Mesothelial cell of epicardium (in vitro differentiated cells): Measurements from ENCODE around the gene UPF1. TPM values are rescaled to one million over a fixed set of nuclear protein-coding genes. Genes with fewer than 3 reads are reported as not detected.

Source experiments
- DNase-seq, 2 experiments: peaks; one replicate each; pipeline ENCODE4 v3.0.0; 2021; ENCODE audit warnings: low spot score in 2 of 2; ENCODE audit not compliant: unreplicated experiment in 2 of 2
- H3K27ac Mint-ChIP-seq: 2 replicates; pipeline ENCODE4 v1.8.0; 2021; ENCODE audit warnings: mixed read lengths
- H3K27me3 Mint-ChIP-seq: 2 replicates; pipeline ENCODE4 v1.8.0; 2021; ENCODE audit warnings: low read depth, mixed read lengths
- H3K36me3 Mint-ChIP-seq: 2 replicates; pipeline ENCODE4 v1.8.0; 2021; ENCODE audit warnings: mixed read lengths
- H3K4me1 Mint-ChIP-seq: 2 replicates; pipeline ENCODE4 v1.8.0; 2021; ENCODE audit warnings: mixed read lengths
- H3K4me3 Mint-ChIP-seq: 2 replicates; pipeline ENCODE4 v1.8.0; 2021; ENCODE audit warnings: mild to moderate bottlenecking, moderate library complexity, mixed read lengths
- H3K9me3 Mint-ChIP-seq: 2 replicates; pipeline ENCODE4 v1.8.0; 2021; ENCODE audit warnings: mixed read lengths
- total RNA-seq: library from RNA; stranded (reverse); gene quantifications from 3 replicates; pipeline ENCODE4 v1.2.1, GENCODE V29; 2021
- TF ChIP-seq, protein P1 (sequence below): fragments of 200-600 bp; sonication (generic); IDR thresholded peaks from one replicate; pipeline ENCODE4 v1.5.0; 2021; ENCODE audit warnings: antibody characterized with exemption; ENCODE audit not compliant: unreplicated experiment

Gene UPF1
- total RNA-seq, 1 donor from 2014 or later = 73.3 TPM

DNA sequence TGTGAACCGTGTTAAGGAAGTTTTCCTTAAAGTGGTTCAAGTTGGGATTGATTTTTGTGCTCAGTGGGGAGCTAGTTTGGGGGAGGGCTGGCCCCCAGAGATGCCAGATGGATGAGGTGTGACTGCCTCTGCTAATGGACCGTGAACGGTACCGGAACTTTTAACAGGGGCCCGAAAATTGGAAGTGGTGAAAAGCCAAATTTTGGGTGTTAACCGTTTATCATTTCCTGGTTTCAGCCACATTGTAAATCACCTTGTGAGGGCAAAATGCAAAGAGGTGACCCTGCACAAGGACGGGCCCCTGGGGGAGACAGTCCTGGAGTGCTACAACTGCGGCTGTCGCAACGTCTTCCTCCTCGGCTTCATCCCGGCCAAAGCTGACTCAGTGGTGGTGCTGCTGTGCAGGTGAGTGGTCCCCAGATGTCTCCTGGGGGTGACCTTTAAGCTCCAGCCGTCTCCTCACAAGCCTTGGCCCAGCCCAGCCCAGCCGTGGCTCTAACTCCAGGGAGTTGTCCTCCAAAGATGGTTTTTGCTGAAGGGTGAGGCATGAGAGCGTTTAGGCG is 18.2 kb downstream of the UPF1 start:
- Mint-ChIP-seq H3K9me3 (no peaks in the 10 kb centered on the region), H3K27ac (peak overlapping the region; percentile 96), H3K27me3 (no peaks in the 10 kb centered on the region), H3K36me3 (peaks cover 22% of the 10 kb centered on the region), H3K4me3 (peak overlapping the region; percentile 31), H3K4me1 (peaks cover 23% of the 10 kb centered on the region)
- no peak for DNase-seq
- TF ChIP-seq, protein P1, sequence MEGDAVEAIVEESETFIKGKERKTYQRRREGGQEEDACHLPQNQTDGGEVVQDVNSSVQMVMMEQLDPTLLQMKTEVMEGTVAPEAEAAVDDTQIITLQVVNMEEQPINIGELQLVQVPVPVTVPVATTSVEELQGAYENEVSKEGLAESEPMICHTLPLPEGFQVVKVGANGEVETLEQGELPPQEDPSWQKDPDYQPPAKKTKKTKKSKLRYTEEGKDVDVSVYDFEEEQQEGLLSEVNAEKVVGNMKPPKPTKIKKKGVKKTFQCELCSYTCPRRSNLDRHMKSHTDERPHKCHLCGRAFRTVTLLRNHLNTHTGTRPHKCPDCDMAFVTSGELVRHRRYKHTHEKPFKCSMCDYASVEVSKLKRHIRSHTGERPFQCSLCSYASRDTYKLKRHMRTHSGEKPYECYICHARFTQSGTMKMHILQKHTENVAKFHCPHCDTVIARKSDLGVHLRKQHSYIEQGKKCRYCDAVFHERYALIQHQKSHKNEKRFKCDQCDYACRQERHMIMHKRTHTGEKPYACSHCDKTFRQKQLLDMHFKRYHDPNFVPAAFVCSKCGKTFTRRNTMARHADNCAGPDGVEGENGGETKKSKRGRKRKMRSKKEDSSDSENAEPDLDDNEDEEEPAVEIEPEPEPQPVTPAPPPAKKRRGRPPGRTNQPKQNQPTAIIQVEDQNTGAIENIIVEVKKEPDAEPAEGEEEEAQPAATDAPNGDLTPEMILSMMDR = no peak

DNA sequence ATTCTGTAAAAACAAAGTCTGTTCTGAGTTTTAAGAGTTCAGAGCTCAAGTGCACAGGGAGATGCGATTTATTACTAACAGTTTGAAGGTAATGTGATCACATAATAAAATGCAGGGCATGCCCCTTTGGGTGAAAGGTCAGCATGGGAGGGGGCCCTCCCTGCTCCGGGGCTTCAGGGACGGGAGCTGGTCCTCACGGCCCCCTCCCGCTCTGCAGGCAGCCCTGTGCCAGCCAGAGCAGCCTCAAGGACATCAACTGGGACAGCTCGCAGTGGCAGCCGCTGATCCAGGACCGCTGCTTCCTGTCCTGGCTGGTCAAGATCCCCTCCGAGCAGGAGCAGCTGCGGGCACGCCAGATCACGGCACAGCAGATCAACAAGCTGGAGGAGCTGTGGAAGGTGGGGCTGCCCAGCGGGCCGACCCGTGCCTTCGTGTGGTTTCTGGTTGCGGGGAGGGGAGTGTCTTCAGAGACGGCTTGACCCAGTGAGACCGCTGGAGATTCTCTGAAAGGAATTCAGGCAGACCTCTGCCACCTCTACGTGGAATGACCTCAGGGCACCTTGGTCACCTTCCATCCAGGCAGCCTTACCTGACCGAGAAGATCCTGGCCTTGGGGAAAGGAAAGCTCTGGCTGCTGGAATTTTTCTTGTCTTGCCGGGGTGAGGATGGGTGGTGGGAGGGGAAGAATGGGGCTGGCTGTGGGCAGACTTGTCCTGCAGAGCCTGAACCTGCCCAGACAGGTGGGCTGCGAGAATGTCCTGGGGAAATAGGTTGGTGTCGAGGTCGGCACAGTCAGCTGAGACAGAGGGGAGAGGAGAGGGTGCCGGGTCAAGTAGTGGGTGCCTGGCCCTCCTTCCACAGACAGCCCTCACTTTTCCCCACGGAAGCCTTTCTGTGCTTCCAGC is 19.0 kb downstream of the UPF1 start:
- Mint-ChIP-seq H3K9me3 (no peaks in the 10 kb centered on the region), H3K36me3 (peaks cover 25% of the 10 kb centered on the region), H3K4me3 (no peak overlapping the region), H3K4me1 (peaks cover 23% of the 10 kb centered on the region), H3K27me3 (no peaks in the 10 kb centered on the region), H3K27ac (peak overlapping the region; percentile 57)
- TF ChIP-seq, protein P1 = no peak
- no peak for DNase-seq

DNA sequence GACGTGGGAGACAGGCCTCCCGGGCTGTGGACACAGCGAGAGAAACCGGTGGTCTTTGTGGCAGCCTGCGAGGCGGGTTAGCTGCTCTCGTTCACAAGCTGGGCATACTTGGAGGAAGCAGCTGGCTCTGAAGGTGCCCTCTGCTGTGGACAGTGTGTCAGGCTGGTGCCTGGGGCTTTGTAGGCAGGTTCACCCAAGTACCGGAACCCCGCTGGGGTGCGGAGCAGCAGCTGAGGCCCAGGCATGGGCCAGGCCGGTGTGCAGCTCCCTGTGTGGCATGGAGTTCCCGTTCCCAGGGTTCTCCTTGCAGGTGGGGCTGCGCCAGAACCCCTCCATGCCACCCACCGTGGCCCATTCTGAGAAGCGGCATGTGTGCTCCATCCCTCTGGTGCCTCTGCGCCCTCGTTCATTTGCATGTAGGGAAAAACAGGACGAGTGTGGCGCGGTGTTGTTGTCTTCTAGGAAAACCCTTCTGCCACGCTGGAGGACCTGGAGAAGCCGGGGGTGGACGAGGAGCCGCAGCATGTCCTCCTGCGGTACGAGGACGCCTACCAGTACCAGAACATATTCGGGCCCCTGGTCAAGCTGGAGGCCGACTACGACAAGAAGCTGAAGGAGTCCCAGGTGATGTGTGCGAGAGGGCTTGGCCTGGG is 20.0 kb downstream of the UPF1 start:
- no peaks in the 10 kb centered on the region for H3K27me3 Mint-ChIP-seq
- peaks cover 25% of the 10 kb centered on the region for H3K36me3 Mint-ChIP-seq
- H3K9me3 Mint-ChIP-seq = no peaks in the 10 kb centered on the region
- DNase-seq = no peak
- no peak overlapping the region for H3K4me3 Mint-ChIP-seq
- peaks cover 23% of the 10 kb centered on the region for H3K4me1 Mint-ChIP-seq
- no peak overlapping the region for H3K27ac Mint-ChIP-seq
- TF ChIP-seq, protein P1 = no peak

DNA sequence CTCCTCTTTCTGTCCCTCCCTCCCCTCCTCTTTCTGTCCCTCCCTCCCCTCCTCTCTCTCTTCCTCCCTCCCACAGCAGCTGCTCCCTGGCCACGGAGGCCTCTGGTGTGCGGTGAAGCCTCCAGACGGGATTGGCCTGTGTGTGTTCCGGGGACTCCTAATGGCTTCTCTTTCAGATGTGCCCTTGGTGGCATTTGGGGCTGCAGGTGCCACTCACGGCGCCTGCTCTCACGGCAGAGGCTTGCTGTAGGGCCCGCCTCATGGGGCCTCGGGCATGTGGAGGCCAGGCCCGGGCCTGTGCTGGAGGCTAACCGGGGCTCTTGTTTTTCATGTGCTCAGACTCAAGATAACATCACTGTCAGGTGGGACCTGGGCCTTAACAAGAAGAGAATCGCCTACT is 20.9 kb downstream of the UPF1 start:
- Mint-ChIP-seq H3K27me3 (no peaks in the 10 kb centered on the region), H3K27ac (peak overlapping the region; percentile 25), H3K36me3 (peaks cover 23% of the 10 kb centered on the region), H3K4me3 (no peak overlapping the region), H3K4me1 (peaks cover 16% of the 10 kb centered on the region), H3K9me3 (no peaks in the 10 kb centered on the region)
- DNase-seq = no peak
- TF ChIP-seq, protein P1 = no peak

DNA sequence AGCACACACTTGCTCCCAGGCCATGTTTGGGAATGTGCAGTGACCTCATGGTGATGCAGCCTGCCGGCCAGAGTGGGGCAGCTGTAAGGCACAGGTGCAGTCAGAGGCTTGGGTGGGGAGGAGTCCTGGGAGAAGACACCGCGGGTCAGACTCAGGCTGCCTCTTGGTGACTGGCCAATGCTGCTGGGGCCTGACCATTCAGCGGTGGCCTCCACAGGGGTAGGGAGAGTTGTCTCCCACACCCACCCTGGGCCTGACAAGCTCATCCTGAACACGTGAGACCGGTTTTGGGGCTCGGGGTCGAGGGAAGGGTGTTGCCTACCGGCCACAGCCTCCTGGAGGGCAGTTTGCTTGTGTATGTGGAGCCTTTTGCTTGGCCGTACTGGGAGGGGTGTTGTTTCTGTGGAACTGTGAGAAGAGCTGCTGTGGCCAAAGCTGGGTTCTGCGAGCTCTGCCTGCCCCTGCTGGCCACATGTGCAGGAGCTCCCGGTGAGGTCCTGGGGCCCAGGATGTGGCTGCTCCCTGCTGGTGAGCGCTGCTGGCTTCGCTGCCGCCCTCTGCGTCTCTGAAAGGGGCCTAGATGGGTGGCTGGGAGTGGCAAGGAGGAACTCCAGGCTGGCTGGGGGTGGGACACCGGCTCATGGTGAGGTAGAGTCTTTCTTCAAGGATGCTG is 22.1 kb downstream of the UPF1 start:
- DNase-seq = no peak
- Mint-ChIP-seq H3K9me3 (no peaks in the 10 kb centered on the region), H3K4me3 (no peak overlapping the region), H3K36me3 (peaks cover 28% of the 10 kb centered on the region), H3K27me3 (no peaks in the 10 kb centered on the region), H3K27ac (no peak overlapping the region), H3K4me1 (peaks cover 13% of the 10 kb centered on the region)
- TF ChIP-seq, protein P1 = no peak
